ENCODE data around the gene SMARCA2. TPM values are rescaled to one million over a fixed set of nuclear protein-coding genes. Genes with fewer than 3 reads are reported as not detected.
A peak's percentile ranks its signal among the peaks of the same experiment; 100 is the strongest.

SMARCA2 gene
- total RNA-seq, 2 experiments from 2014 or later, result 264 to 274 TPM

DNA sequence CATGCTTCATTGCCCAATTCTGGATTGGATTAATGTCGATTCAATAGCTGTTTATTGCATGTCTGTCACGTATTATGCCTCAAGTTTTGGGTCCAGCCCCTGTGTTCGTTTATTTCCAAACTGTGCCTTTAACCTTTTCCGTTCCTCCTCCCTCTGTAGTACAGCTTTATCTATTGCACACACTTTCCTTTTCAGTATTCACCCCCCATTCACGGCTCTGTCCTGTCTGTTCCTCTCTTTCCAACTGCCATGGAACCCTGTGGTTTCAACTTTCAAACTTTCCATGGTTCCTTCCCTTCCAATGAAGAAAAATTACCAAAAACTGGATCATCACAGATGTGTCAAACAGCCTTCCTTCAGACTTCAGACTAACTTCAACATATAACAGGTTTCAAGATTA lies 17.1 kb downstream of the SMARCA2 start:
- DNase-seq, result no peak
- Mint-ChIP-seq H3K27me3 (no peaks in the 10 kb centered on the region), H3K36me3 (ENCODE audit: low read depth) (peaks cover 75% of the 10 kb centered on the region), H3K9me3 (no peaks in the 10 kb centered on the region), H3K4me1 (peaks cover 66% of the 10 kb centered on the region), H3K4me3 (no peak overlapping the region), H3K27ac (no peak overlapping the region)
- CTCF ChIA-PET, result no interaction called here
- POLR2A ChIA-PET, result no interaction called here

DNA sequence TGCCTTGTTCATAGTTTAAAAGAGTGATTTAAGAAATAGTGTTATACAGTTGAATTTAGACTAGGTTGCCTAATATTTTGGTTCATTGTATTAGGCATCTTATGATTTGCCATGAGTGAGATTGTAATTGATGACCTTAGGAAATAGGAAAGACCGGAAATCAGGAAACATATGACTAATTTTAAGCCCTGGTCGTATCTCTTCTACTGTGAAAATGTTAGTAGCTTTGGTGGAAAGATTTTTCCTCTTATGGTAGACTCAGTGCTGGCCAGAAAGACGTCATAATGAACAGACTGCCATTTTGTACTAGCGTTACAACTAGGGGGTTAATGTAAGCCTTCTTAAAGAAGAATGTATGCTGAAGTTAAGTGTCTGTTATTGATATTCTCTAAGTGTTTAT lies 21.7 kb downstream of the SMARCA2 start:
- peaks cover 43% of the 10 kb centered on the region for H3K4me1 Mint-ChIP-seq
- H3K4me3 Mint-ChIP-seq, result no peak overlapping the region
- POLR2A ChIA-PET, result no interaction called here
- no peak overlapping the region for H3K27ac Mint-ChIP-seq
- H3K27me3 Mint-ChIP-seq, result no peaks in the 10 kb centered on the region
- no peaks in the 10 kb centered on the region for H3K9me3 Mint-ChIP-seq
- CTCF ChIA-PET, result no interaction called here
- DNase-seq, result no peak
- peaks cover 75% of the 10 kb centered on the region for H3K36me3 Mint-ChIP-seq (ENCODE audit: low read depth)

DNA sequence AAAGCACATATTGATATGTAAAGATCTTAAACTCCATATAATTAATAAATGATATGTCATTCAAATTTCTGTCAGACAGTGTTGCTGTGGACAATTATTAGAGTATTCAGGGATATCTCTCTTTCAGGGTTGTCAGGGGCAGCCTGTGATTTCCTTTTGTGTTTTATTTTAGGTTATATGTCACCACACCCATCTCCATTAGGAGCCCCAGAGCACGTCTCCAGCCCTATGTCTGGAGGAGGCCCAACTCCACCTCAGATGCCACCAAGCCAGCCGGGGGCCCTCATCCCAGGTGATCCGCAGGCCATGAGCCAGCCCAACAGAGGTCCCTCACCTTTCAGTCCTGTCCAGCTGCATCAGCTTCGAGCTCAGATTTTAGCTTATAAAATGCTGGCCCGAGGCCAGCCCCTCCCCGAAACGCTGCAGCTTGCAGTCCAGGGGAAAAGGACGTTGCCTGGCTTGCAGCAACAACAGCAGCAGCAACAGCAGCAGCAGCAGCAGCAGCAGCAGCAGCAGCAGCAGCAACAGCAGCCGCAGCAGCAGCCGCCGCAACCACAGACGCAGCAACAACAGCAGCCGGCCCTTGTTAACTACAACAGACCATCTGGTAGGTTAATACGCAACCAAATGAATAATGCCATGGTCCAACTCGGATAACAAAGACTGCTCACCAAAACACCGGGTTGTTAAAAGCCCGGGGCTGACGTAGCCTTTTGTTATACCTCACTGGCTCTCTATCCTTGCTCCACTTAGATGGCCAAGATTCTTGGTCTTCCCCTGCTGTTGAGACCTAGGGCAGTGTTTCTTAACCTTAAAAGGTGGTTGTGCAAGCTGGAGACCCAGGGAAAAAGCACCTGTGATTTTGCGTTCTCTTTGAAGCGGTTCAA lies 24.4 kb downstream of the SMARCA2 start:
- H3K27ac Mint-ChIP-seq, result no peak overlapping the region
- no peaks in the 10 kb centered on the region for H3K9me3 Mint-ChIP-seq
- peaks cover 59% of the 10 kb centered on the region for H3K4me1 Mint-ChIP-seq
- ChIA-PET POLR2A (no interaction called here), CTCF (no interaction called here)
- peaks cover 76% of the 10 kb centered on the region for H3K36me3 Mint-ChIP-seq (ENCODE audit: low read depth)
- H3K27me3 Mint-ChIP-seq, result no peaks in the 10 kb centered on the region
- DNase-seq, result no peak
- H3K4me3 Mint-ChIP-seq, result no peak overlapping the region

DNA sequence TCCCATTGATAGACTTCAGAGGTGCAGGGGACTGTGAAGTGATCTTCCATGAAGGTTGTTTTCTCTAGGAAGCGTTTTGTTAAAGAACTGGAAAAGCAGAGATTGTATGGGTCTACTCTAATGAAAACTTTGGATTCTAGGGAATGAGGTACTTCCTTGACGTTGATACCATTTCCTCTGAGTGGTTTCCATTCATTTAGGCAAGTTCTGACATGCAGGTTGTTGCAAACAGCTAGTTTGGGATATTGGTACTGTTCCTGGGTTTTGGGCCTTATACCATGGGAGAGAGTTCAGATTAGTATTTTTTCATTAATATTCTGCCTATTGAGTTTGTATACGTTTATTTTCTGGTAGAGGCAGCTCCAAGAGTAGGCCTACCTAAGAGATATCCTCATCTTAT lies 25.7 kb downstream of the SMARCA2 start:
- Mint-ChIP-seq H3K27me3 (no peaks in the 10 kb centered on the region), H3K27ac (no peak overlapping the region), H3K4me3 (no peak overlapping the region), H3K4me1 (peaks cover 55% of the 10 kb centered on the region), H3K36me3 (ENCODE audit: low read depth) (peaks cover 83% of the 10 kb centered on the region), H3K9me3 (no peaks in the 10 kb centered on the region)
- CTCF ChIA-PET, result no interaction called here
- POLR2A ChIA-PET, result no interaction called here
- no peak for DNase-seq

DNA sequence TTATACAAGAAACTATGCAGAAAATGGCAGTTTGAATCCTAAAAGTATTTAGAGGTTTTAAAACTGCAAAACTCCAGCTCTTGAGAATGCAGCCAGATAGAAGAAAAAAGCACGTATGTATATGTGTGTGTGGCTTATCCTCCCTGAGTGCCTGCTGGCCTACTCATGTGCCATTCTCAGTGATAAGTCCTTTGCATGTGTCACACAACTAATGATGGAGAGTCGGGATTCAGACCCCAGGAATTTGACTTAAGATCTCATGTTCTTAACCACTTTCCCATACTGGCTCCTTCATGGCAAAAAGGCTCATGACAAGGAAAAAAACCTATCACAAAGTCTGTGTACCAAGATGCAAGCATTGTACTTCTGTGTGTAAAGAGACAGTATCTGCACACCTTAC lies 26.6 kb downstream of the SMARCA2 start:
- ChIA-PET POLR2A (no interaction called here), CTCF (no interaction called here)
- DNase-seq, result no peak
- H3K4me3 Mint-ChIP-seq, result no peak overlapping the region
- no peak overlapping the region for H3K27ac Mint-ChIP-seq
- H3K9me3 Mint-ChIP-seq, result no peaks in the 10 kb centered on the region
- H3K36me3 Mint-ChIP-seq (ENCODE audit: low read depth), result peaks cover 81% of the 10 kb centered on the region
- H3K27me3 Mint-ChIP-seq, result no peaks in the 10 kb centered on the region
- H3K4me1 Mint-ChIP-seq, result peaks cover 47% of the 10 kb centered on the region

DNA sequence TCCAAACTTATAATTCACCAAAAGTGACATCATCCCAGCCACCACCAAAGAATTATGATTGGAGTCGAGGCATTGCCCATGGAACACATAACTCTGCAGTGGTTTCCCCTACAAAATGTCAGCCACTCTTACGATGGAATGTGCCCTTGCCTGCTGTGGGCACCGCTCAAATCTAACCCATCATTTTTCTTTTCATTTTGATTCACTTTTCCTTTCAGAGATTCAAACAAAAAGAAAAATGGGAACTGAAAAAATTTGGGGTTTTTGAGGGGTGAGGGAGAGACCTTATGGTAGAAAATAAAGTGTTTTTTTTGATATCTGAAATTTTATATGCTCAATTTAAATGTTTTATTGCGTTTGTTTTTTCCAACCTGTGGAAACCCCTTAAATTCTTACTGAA lies 28.1 kb downstream of the SMARCA2 start:
- Mint-ChIP-seq H3K36me3 (ENCODE audit: low read depth) (peaks cover 78% of the 10 kb centered on the region), H3K4me1 (peaks cover 46% of the 10 kb centered on the region), H3K9me3 (no peaks in the 10 kb centered on the region), H3K27ac (no peak overlapping the region), H3K4me3 (no peak overlapping the region), H3K27me3 (no peaks in the 10 kb centered on the region)
- DNase-seq, result no peak
- POLR2A ChIA-PET, result no interaction called here
- CTCF ChIA-PET, result interaction anchor here (1.0 kb wide), 1 partner anchor 195 kb away, joined by 4 read pairs; no protein-coding TSS in a partner anchor

DNA sequence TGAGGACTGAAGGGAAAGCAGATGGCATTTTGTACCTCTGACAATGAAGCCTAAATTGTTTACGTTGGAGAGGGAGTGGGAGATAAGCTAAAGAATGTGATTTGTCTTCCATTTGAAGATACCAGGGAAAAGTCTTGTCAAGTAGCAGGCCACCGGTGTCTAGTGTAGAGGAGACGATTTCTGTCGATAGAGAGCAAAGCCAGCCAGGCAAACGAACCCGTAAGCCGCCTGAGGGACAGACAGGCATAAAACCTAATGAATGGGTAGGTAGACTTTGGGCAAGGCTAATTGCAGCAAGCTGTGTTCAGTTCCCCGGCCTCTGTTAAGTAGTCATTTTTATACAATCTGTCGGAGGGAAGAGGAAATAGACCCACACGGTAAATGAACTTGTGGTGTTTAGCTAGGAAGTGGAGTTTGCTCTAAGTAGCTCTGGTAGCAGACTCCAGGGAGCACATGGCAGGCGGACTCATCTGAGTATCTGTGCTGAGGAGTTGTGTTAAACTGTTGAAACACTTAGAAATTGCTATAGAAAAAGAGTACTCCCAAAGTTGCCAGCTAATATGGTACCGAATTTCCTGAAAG lies 28.8 kb downstream of the SMARCA2 start:
- Mint-ChIP-seq H3K4me3 (no peak overlapping the region), H3K4me1 (peaks cover 46% of the 10 kb centered on the region)
- POLR2A ChIA-PET, result no interaction called here

DNA sequence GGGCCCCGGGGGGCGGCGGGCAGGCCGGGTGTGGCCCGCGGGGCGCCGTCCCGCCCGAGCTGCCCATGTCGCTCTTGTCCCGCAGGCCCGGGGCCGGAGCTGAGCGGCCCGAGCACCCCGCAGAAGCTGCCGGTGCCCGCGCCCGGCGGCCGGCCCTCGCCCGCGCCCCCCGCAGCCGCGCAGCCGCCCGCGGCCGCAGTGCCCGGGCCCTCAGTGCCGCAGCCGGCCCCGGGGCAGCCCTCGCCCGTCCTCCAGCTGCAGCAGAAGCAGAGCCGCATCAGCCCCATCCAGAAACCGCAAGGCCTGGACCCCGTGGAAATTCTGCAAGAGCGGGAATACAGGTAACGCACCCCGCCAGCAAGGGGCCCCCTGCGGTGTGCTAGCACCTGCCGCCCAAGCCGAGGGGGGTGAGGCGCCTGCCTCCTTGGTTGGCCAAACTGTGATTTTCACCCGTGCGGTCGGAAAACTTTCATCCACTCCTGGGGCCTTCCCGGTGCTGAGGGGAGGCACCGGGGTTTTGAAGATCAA lies 32.1 kb downstream of the SMARCA2 start:
- no peak for DNase-seq
- H3K9me3 Mint-ChIP-seq, result no peaks in the 10 kb centered on the region
- POLR2A ChIA-PET, result no interaction called here
- peaks cover 76% of the 10 kb centered on the region for H3K36me3 Mint-ChIP-seq (ENCODE audit: low read depth)
- CTCF ChIA-PET, result no interaction called here
- H3K4me3 Mint-ChIP-seq, result no peak overlapping the region
- peaks cover 40% of the 10 kb centered on the region for H3K4me1 Mint-ChIP-seq
- H3K27ac Mint-ChIP-seq, result no peak overlapping the region
- no peaks in the 10 kb centered on the region for H3K27me3 Mint-ChIP-seq

More for the DNA sequence above, 28.8 kb downstream of the SMARCA2 start:
- CTCF ChIA-PET, result no interaction called here
- no peaks in the 10 kb centered on the region for H3K9me3 Mint-ChIP-seq
- H3K36me3 Mint-ChIP-seq (ENCODE audit: low read depth), result peaks cover 79% of the 10 kb centered on the region
- peak overlapping the region; percentile 66 for H3K27ac Mint-ChIP-seq
- H3K27me3 Mint-ChIP-seq, result no peaks in the 10 kb centered on the region
- DNase-seq, result no peak

DNA sequence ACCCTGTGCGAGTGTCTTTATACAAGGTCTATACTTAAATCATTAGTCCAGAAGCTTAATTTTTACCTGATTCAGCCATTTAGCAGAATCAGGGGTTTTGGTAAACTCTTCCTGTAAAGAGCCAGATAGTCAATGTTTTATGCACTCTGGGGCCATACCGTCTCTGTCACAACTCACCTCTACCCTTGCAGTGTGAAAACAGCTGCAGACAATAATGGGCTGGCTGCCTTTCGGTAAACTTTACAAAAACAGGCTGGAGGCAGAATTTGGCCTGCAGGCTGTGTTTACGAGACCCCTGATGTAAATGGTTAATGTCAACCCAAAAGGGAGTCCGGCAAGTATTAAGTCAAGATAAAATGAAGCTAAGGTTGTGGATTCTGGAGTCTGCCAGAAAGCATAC lies 32.8 kb downstream of the SMARCA2 start:
- H3K27me3 Mint-ChIP-seq, result no peaks in the 10 kb centered on the region
- CTCF ChIA-PET, result no interaction called here
- H3K36me3 Mint-ChIP-seq (ENCODE audit: low read depth), result peaks cover 76% of the 10 kb centered on the region
- DNase-seq, result no peak
- no peak overlapping the region for H3K4me3 Mint-ChIP-seq
- H3K4me1 Mint-ChIP-seq, result peaks cover 43% of the 10 kb centered on the region
- POLR2A ChIA-PET, result interaction anchor here (0.7 kb wide), 1 partner anchor 700 kb away, joined by 3 read pairs; no protein-coding TSS in a partner anchor
- peak overlapping the region; percentile 62 for H3K27ac Mint-ChIP-seq
- no peaks in the 10 kb centered on the region for H3K9me3 Mint-ChIP-seq

DNA sequence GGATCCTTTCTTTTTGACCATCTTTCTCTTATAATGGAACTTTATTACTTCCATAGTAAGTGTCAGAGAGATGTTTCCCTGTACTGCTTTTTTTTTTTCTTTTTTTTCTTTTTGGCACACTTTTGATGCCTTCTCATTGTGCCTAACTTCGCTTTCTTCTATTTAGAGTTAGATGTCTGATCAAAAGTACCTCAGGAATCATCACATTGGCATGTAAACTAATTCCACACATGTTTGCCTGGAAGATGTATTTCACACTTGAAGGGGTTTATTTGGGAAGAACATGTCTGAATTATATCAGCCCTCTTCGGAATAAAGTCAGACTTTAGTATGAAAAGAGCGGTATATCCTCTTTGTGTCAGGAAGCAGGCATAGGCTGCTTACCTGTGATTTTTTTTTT lies 35.1 kb downstream of the SMARCA2 start:
- H3K4me1 Mint-ChIP-seq, result peaks cover 45% of the 10 kb centered on the region
- POLR2A ChIA-PET, result no interaction called here
- CTCF ChIA-PET, result interaction anchor here (0.6 kb wide), 1 partner anchor 111 kb away, joined by 4 read pairs; no protein-coding TSS in a partner anchor
- peaks cover 64% of the 10 kb centered on the region for H3K36me3 Mint-ChIP-seq (ENCODE audit: low read depth)
- DNase-seq, result no peak
- peak overlapping the region; percentile 41 for H3K27ac Mint-ChIP-seq
- H3K4me3 Mint-ChIP-seq, result no peak overlapping the region
- H3K27me3 Mint-ChIP-seq, result no peaks in the 10 kb centered on the region
- no peaks in the 10 kb centered on the region for H3K9me3 Mint-ChIP-seq

DNA sequence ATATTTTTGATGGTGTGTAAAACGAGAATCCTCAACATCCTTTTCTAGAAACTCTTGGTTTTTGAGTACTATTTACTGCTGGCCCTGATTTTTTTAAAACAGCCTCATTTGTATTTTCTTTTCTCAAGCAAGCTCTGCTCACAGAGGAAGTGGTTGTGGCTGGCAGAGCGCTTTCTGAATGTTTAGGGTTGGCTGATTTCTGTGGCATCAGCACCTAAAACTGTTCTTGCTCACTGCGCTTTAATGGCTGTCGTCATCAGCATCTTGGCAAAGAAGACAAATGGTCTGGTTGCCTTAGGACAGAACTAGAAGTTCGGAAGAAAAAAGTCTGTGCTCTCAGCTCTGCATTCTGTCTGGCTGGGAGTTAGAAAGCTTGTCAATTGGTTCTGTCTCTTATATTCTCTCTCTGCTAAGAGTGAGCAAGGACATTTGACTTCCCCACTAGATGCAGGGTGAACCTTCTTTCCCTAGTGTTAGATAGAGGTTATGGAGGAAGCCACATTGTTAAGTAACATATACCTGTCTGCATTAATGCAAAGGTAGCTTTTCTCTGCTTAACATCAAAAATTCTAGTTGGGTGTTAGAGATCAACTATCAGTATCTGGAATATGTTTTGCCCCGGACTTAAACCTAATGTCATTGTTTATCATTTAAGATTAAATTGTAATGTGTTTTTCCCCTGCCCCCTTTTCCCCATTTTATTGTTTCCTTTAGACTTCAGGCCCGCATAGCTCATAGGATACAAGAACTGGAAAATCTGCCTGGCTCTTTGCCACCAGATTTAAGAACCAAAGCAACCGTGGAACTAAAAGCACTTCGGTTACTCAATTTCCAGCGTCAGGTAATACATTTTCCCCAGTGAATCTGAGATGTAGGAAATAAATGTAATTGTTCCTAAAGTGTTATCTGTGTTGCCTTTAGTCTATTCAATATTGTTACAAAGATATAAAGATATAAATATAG lies 39.0 kb downstream of the SMARCA2 start:
- ChIA-PET CTCF (interaction anchor here (0.8 to 1.1 kb wide), 2 partner anchors 9 to 19 kb away, joined by 3 to 4 read pairs; no protein-coding TSS in a partner anchor), POLR2A (interaction anchor here (0.6 kb wide), 1 partner anchor 1473 kb away, joined by 3 read pairs; no protein-coding TSS in a partner anchor)
- H3K27ac Mint-ChIP-seq, result peak overlapping the region; percentile 91
- DNase-seq, result peak; percentile 88
- no peaks in the 10 kb centered on the region for H3K9me3 Mint-ChIP-seq
- H3K4me3 Mint-ChIP-seq, result peak overlapping the region; percentile 56
- no peaks in the 10 kb centered on the region for H3K27me3 Mint-ChIP-seq
- peaks cover 75% of the 10 kb centered on the region for H3K36me3 Mint-ChIP-seq (ENCODE audit: low read depth)
- H3K4me1 Mint-ChIP-seq, result peaks cover 47% of the 10 kb centered on the region

DNA sequence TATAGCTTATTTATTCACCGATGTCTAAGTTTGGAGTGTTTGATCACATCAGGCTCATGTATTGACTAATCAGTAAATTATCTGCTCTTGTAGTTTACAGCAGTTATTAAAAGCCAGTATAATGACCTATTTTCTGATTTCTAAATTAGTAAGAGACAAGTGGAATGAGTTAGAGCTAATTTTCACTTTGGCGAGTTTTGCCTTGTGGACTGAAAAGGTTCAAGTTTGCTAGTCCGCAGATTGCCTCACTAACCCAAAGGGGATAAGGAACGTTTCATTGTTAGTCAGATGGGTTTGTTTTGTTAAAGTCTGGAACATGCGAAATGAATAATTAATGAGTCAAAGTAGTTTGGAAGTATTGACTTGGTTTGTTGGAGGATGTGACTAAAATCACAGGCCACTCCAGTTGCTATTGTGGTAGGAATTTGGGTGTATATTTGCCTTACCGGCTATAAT lies 40.1 kb downstream of the SMARCA2 start:
- H3K4me1 Mint-ChIP-seq, result peaks cover 47% of the 10 kb centered on the region
- no peaks in the 10 kb centered on the region for H3K27me3 Mint-ChIP-seq
- H3K9me3 Mint-ChIP-seq, result no peaks in the 10 kb centered on the region
- no peak for DNase-seq
- H3K27ac Mint-ChIP-seq, result peak overlapping the region; percentile 25
- H3K36me3 Mint-ChIP-seq (ENCODE audit: low read depth), result peaks cover 76% of the 10 kb centered on the region
- ChIA-PET POLR2A (no interaction called here), CTCF (interaction anchor here (1.1 kb wide), 1 partner anchor 18 kb away, joined by 3 read pairs; no protein-coding TSS in a partner anchor)
- H3K4me3 Mint-ChIP-seq, result no peak overlapping the region

All from activated CD4-positive, alpha-beta T cell treated with anti-CD3 and anti-CD28 coated beads, Interleukin-2, amount 10 ng/mL, durations not matched to agents 7 days and 5 days (primary cell).